Measurements from ENCODE around the gene JAZF1. TPM values are rescaled to one million over a fixed set of nuclear protein-coding genes. Genes with fewer than 3 reads are reported as not detected.

The JAZF1 gene
- total and polyA plus RNA-seq, 2 experiments from 2014 or later: 9.8 to 12.3 TPM

DNA sequence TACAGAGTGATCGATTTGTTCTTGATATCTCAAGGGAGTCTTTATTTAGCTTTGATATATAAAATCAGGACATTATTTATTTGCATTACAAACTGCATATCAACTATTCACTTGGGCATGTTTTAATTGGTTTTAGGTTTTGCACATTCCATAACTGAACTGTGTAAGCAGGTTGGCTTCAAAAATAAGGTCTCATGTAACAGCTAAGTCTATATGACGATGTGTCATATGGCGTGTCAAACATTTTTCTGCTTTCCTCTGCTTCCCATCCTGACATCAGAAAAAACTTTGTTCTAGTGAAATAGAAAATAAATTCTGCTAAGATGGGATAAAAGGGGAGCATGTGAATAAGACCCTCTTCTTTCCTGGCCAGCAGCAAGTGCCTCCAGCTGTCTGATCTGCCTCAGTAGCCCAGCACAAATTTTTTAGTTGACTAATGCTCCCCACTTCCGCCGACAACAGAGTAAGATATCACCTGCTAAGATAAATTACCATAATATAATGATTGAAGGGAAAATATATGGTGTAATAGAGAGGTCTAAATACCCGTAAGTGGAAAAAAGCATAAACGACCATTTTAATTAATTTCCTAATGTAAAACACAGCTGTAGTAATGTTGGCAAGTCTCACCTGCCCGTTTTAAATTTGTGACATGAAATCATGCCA, 260.2 kb downstream of the JAZF1 start:
- H3K4me1 ChIP-seq (ENCODE audit: low read depth): peaks cover 3% of the 10 kb centered on the region
- no peak overlapping the region for H3K4me3 ChIP-seq
- no peak for DNase-seq (ENCODE audit: low read depth in 1 of 2, low spot score in 1 of 2)
- H3K27me3 ChIP-seq: no peaks in the 10 kb centered on the region
- TF ChIP-seq, protein P1, sequence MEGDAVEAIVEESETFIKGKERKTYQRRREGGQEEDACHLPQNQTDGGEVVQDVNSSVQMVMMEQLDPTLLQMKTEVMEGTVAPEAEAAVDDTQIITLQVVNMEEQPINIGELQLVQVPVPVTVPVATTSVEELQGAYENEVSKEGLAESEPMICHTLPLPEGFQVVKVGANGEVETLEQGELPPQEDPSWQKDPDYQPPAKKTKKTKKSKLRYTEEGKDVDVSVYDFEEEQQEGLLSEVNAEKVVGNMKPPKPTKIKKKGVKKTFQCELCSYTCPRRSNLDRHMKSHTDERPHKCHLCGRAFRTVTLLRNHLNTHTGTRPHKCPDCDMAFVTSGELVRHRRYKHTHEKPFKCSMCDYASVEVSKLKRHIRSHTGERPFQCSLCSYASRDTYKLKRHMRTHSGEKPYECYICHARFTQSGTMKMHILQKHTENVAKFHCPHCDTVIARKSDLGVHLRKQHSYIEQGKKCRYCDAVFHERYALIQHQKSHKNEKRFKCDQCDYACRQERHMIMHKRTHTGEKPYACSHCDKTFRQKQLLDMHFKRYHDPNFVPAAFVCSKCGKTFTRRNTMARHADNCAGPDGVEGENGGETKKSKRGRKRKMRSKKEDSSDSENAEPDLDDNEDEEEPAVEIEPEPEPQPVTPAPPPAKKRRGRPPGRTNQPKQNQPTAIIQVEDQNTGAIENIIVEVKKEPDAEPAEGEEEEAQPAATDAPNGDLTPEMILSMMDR (IDR thresholded peaks at IDR 0.05; ENCODE audit: low read depth, low read length): no peak
- H3K36me3 ChIP-seq: no peaks in the 10 kb centered on the region
- H3K27ac ChIP-seq: no peak overlapping the region
- no peaks in the 10 kb centered on the region for H3K9me3 ChIP-seq (ENCODE audit: low read depth)

DNA sequence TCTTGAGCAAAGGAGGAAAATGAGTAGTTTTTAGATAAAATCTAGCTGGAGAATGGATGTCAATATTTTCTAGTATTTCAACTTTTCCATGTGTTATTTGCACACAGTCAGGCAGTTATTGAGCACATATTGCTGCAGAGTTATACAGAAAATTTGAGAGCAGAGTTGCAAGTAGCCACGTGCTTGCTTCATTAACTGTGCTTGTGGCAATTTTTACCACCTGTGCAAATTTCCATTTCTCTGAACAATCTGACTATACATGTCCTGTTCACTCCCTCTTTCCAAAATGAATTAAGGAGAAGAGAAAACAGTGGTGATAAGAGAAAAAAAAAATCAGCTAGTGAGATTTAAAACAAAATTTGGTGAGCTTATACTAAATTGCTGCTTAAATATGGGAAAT, 262.1 kb downstream of the JAZF1 start:
- Histone ChIP-seq H3K9me3 (ENCODE audit: low read depth) (no peaks in the 10 kb centered on the region), H3K27ac (no peak overlapping the region), H3K36me3 (no peaks in the 10 kb centered on the region), H3K4me1 (ENCODE audit: low read depth) (peaks cover 3% of the 10 kb centered on the region), H3K4me3 (no peak overlapping the region), H3K27me3 (no peaks in the 10 kb centered on the region)
- TF ChIP-seq, protein P1 (IDR thresholded peaks at IDR 0.05; ENCODE audit: low read depth, low read length): no peak
- no peak for DNase-seq (ENCODE audit: low read depth in 1 of 2, low spot score in 1 of 2)

DNA sequence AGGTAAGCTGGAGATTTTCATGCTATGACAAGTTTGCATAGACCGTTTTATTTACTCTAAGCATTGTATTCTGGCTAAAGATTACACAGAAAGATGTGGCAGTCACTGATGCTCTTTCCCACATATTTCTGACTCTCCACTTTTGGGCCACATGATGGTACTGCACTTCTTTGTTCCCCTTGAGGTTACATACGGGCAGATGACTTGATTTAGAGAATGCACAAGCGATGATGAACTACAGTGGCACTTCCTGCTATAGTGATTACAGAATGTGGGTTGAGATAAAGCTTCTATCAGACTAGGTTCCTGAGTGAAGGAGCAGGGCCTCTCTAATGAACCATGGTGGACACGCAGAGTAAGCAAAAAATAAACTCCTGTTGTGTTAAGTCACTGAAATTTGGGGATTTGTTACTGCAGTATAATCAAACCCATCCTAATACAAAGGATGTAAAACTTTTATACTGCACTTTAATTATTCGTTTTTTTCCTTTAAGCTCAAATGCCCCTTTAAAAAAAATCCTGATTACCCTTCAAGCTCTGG, 262.8 kb downstream of the JAZF1 start:
- no peaks in the 10 kb centered on the region for H3K9me3 ChIP-seq (ENCODE audit: low read depth)
- peak in 1 of 2 donors; percentile 58 for DNase-seq (ENCODE audit: low read depth in 1 of 2, low spot score in 1 of 2)
- no peaks in the 10 kb centered on the region for H3K36me3 ChIP-seq
- TF ChIP-seq, protein P1 (IDR thresholded peaks at IDR 0.05; ENCODE audit: low read depth, low read length): no peak
- H3K27me3 ChIP-seq: no peaks in the 10 kb centered on the region
- peaks cover 3% of the 10 kb centered on the region for H3K4me1 ChIP-seq (ENCODE audit: low read depth)
- H3K4me3 ChIP-seq: no peak overlapping the region
- H3K27ac ChIP-seq: no peak overlapping the region

DNA sequence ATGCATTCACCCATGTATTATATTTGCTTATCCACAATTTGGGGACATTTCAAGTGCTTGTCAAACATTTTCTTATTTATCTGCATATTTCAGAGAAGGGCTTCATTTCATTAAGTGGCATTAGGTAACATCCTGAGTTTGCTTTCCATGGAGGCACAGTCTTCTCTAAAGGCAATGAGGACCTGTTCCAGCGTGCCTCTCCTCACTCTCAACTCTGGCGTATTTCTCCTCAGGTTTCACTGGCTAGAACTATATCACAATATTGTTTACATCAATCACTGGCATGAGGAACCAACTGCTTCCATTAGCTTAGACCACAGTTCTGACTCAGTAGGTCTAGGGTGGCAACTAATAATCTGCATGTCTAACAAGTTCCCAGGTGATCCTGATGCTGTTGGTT, 263.5 kb downstream of the JAZF1 start:
- no peak for DNase-seq (ENCODE audit: low read depth in 1 of 2, low spot score in 1 of 2)
- Histone ChIP-seq H3K4me3 (no peak overlapping the region), H3K36me3 (no peaks in the 10 kb centered on the region), H3K27ac (no peak overlapping the region), H3K9me3 (ENCODE audit: low read depth) (no peaks in the 10 kb centered on the region), H3K4me1 (ENCODE audit: low read depth) (peaks cover 3% of the 10 kb centered on the region), H3K27me3 (no peaks in the 10 kb centered on the region)
- TF ChIP-seq, protein P1 (IDR thresholded peaks at IDR 0.05; ENCODE audit: low read depth, low read length): no peak

DNA sequence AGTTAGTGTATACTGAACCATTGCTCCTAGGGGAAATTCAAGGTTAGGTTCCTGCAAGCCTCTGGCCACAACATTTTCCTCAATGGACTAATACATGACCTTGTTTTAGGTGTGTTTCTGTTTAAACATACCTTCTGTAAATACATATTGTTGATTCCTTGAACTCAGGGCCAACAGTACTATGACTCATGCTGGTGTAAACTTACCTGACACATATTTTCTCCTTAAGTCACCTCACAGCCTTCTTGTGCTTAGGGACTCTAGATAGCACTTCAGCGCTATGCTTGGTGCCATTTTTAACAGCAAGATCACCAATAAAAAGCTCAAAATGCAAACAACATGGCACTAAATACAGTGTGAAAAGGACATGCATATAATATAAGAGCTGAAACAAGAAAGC, 264.2 kb downstream of the JAZF1 start:
- H3K36me3 ChIP-seq: no peaks in the 10 kb centered on the region
- H3K27me3 ChIP-seq: no peaks in the 10 kb centered on the region
- TF ChIP-seq, protein P1 (IDR thresholded peaks at IDR 0.05; ENCODE audit: low read depth, low read length): no peak
- no peaks in the 10 kb centered on the region for H3K9me3 ChIP-seq (ENCODE audit: low read depth)
- no peak overlapping the region for H3K27ac ChIP-seq
- peaks cover 3% of the 10 kb centered on the region for H3K4me1 ChIP-seq (ENCODE audit: low read depth)
- DNase-seq (ENCODE audit: low read depth in 1 of 2, low spot score in 1 of 2): no peak
- H3K4me3 ChIP-seq: no peak overlapping the region

All from cardiac muscle cell (in vitro differentiated cells and primary cell).